Suprapubic skin (tissue), 4 donors: ENCODE measurements around the gene C16orf96.

Source experiments
- CTCF ChIP-seq, 2 donors: fragments of 200-600 bp in 1 of 2; fragments of 450-650 bp in 1 of 2; sonication (generic) in 1 of 2; IDR thresholded peaks; one replicate each; pipeline ENCODE4 v1.5.1; 2016 to 2019; ENCODE audit warnings: antibody characterized with exemption in 2 of 2, mild to moderate bottlenecking in 1 of 2, moderate library complexity in 1 of 2
- EP300 ChIP-seq: sonication (generic); formaldehyde crosslinking; IDR thresholded peaks from one replicate; pipeline ENCODE4 v1.6.1; 2017; ENCODE audit warnings: antibody characterized with exemption
- POLR2A ChIP-seq, 2 donors: fragments of 450-650 bp; IDR thresholded peaks; one replicate each; pipeline ENCODE4 v1.6.1; 2017; ENCODE audit warnings: antibody characterized with exemption in 2 of 2, mild to moderate bottlenecking in 2 of 2, moderate library complexity in 2 of 2
- POLR2AphosphoS5 ChIP-seq, 3 donors: sonication (generic); formaldehyde crosslinking; IDR thresholded peaks; one replicate each; pipeline ENCODE4 v1.6.1; 2017; ENCODE audit warnings: antibody characterized with exemption in 3 of 3

- TF ChIP-seq CTCF (IDR thresholded peaks at IDR 0.05) (no peak), POLR2AphosphoS5 (IDR thresholded peaks at IDR 0.05) (no peak), POLR2A (IDR thresholded peaks at IDR 0.05) (no peak), EP300 (no peak)
Observed at GRCh38 chr16:4508806-4509205, 47.3 kb upstream of the C16orf96 start.
